H9 (cell line): ENCODE data around the gene CD9. TPM values are rescaled to one million over a fixed set of nuclear protein-coding genes. Genes with fewer than 3 reads are reported as not detected.

Experiments
- DNase-seq: peaks from one replicate; pipeline ENCODE4 v3.0.0-alpha.2; 2017
- H2AFZ ChIP-seq: one replicate; pipeline ENCODE4 v1.6.1; 2013; ENCODE audit warnings: mild to moderate bottlenecking, low read length, control low read depth, moderate library complexity
- H2AK5ac ChIP-seq: 2 replicates; pipeline ENCODE4 v1.6.1; 2013; ENCODE audit warnings: low read length, control low read depth, mixed read lengths; ENCODE audit not compliant: insufficient read length
- H2BK120ac ChIP-seq: one replicate; pipeline ENCODE4 v1.6.1; 2013; ENCODE audit warnings: low read depth, mild to moderate bottlenecking, low read length, control low read depth, inconsistent platforms; ENCODE audit not compliant: poor library complexity, severe bottlenecking
- H2BK12ac ChIP-seq: 2 replicates; pipeline ENCODE4 v1.6.1; 2013; ENCODE audit warnings: low read length, control low read depth, mixed read lengths, low read depth; ENCODE audit not compliant: insufficient read length
- H2BK15ac ChIP-seq: 2 replicates; pipeline ENCODE4 v1.6.1; 2013; ENCODE audit warnings: low read depth, low read length, control low read depth
- H2BK20ac ChIP-seq: one replicate; pipeline ENCODE4 v1.6.1; 2013; ENCODE audit warnings: low read depth, mild to moderate bottlenecking, low read length, control low read depth, inconsistent platforms; ENCODE audit not compliant: poor library complexity, severe bottlenecking
- H2BK5ac ChIP-seq: 2 replicates; pipeline ENCODE4 v1.6.1; 2013; ENCODE audit warnings: low read length, control low read depth, mixed read lengths; ENCODE audit not compliant: insufficient read length
- H3K14ac ChIP-seq: 2 replicates; pipeline ENCODE4 v1.6.1; 2013; ENCODE audit warnings: low read length, control low read depth; ENCODE audit not compliant: insufficient read depth
- H3K18ac ChIP-seq: 2 replicates; pipeline ENCODE4 v1.6.1; 2013; ENCODE audit warnings: low read depth, mild to moderate bottlenecking, mixed read lengths, low read length, control low read depth; ENCODE audit not compliant: insufficient read length
- H3K23ac ChIP-seq: 2 replicates; pipeline ENCODE4 v1.6.1; 2013; ENCODE audit warnings: low read length, control low read depth, mixed read lengths, low read depth; ENCODE audit not compliant: insufficient read length
- H3K23me2 ChIP-seq: 2 replicates; pipeline ENCODE4 v1.6.1; 2013; ENCODE audit warnings: low read depth, mild to moderate bottlenecking, mixed read lengths, low read length, control low read depth; ENCODE audit not compliant: insufficient read length, poor library complexity, severe bottlenecking
- H3K27ac ChIP-seq: 2 replicates; pipeline ENCODE4 v1.5.1; 2013; ENCODE audit warnings: low read length, control low read depth, mixed read lengths, low read depth; ENCODE audit not compliant: insufficient read length
- H3K27me3 ChIP-seq: 2 replicates; pipeline ENCODE4 v1.6.1; 2013; ENCODE audit warnings: low read length, control low read depth, inconsistent platforms; ENCODE audit not compliant: insufficient read depth
- H3K4ac ChIP-seq: 2 replicates; pipeline ENCODE4 v1.6.1; 2013; ENCODE audit warnings: low read depth, mild to moderate bottlenecking, control low read depth, inconsistent platforms, low read length, moderate library complexity
- H3K4me1 ChIP-seq: 2 replicates; pipeline ENCODE4 v1.6.1; 2013; ENCODE audit warnings: low read length, control low read depth, inconsistent platforms; ENCODE audit not compliant: insufficient read depth
- H3K4me2 ChIP-seq: 2 replicates; pipeline ENCODE4 v1.6.1; 2013; ENCODE audit warnings: low read length, control low read depth, mixed read lengths; ENCODE audit not compliant: insufficient read length, insufficient read depth
- H3K56ac ChIP-seq: 2 replicates; pipeline ENCODE4 v1.6.1; 2013; ENCODE audit warnings: low read depth, mild to moderate bottlenecking, mixed read lengths, low read length, control low read depth; ENCODE audit not compliant: insufficient read length
- H3K79me1 ChIP-seq: 2 replicates; pipeline ENCODE4 v1.6.1; 2013; ENCODE audit warnings: low read depth, mild to moderate bottlenecking, moderate library complexity, low read length, control low read depth, inconsistent platforms; ENCODE audit not compliant: insufficient read depth, poor library complexity, severe bottlenecking
- H3K79me2 ChIP-seq: 2 replicates; pipeline ENCODE4 v1.6.1; 2013; ENCODE audit warnings: low read length, control low read depth, inconsistent platforms; ENCODE audit not compliant: insufficient read depth
- H3K9ac ChIP-seq: 2 replicates; pipeline ENCODE4 v1.6.1; 2013; ENCODE audit warnings: low read length, control low read depth, mixed read lengths; ENCODE audit not compliant: insufficient read length; ENCODE audit errors: extremely low read depth
- H3K9me3 ChIP-seq: one replicate; pipeline ENCODE4 v1.6.1; 2013; ENCODE audit warnings: low read depth, low read length, inconsistent platforms; ENCODE audit not compliant: control insufficient read depth
- H3T11ph ChIP-seq: one replicate; pipeline ENCODE4 v1.6.1; 2013; ENCODE audit warnings: mild to moderate bottlenecking, low read length, control low read depth, inconsistent platforms
- H4K20me1 ChIP-seq: one replicate; pipeline ENCODE4 v1.6.1; 2013; ENCODE audit not compliant: control insufficient read depth, insufficient read length, insufficient read depth
- H4K5ac ChIP-seq: 2 replicates; pipeline ENCODE4 v1.6.1; 2013; ENCODE audit warnings: low read depth, mild to moderate bottlenecking, mixed read lengths, low read length, control low read depth; ENCODE audit not compliant: insufficient read length
- H4K8ac ChIP-seq: replicated peaks from 2 replicates; pipeline ENCODE4 v1.6.1; 2013; ENCODE audit warnings: low read length, control low read depth, mixed read lengths, low read depth; ENCODE audit not compliant: insufficient read length
- H4K91ac ChIP-seq: 2 replicates; pipeline ENCODE4 v1.6.1; 2013; ENCODE audit warnings: low read depth, mild to moderate bottlenecking, moderate library complexity, mixed read lengths, low read length, control low read depth; ENCODE audit not compliant: insufficient read length
- H3K27ac Mint-ChIP-seq, 3 experiments: 2 replicates in 2 of 3; 3 replicates in 1 of 3; pipeline ENCODE4 v1.8.0; 2020 to 2021; ENCODE audit warnings: mixed read lengths in 3 of 3, mild to moderate bottlenecking in 1 of 3, moderate library complexity in 1 of 3
- H3K27me3 Mint-ChIP-seq: 2 replicates; pipeline ENCODE4 v1.8.0; 2021; ENCODE audit warnings: low read depth, mild to moderate bottlenecking, moderate library complexity, mixed read lengths
- H3K36me3 Mint-ChIP-seq, 3 experiments: 2 replicates in 2 of 3; 3 replicates in 1 of 3; pipeline ENCODE4 v1.8.0; 2020 to 2021; ENCODE audit warnings: low read depth in 3 of 3, mixed read lengths in 3 of 3; ENCODE audit not compliant: insufficient read depth in 1 of 3
- H3K4me1 Mint-ChIP-seq, 2 experiments: 2 replicates each; pipeline ENCODE4 v1.8.0; 2020; ENCODE audit warnings: mixed read lengths in 2 of 2
- H3K4me3 Mint-ChIP-seq, 2 experiments: 2 replicates in 1 of 2; 3 replicates in 1 of 2; pipeline ENCODE4 v1.8.0; 2020 to 2021; ENCODE audit warnings: mild to moderate bottlenecking in 2 of 2, mixed read lengths in 2 of 2, moderate library complexity in 1 of 2
- H3K9me3 Mint-ChIP-seq, 2 experiments: 2 replicates in 1 of 2; 3 replicates in 1 of 2; pipeline ENCODE4 v1.8.0; 2020; ENCODE audit warnings: mild to moderate bottlenecking in 2 of 2, mixed read lengths in 2 of 2, moderate library complexity in 1 of 2
- WGBS: extraction: QIAGEN DNeasy Blood & Tissue Kit; methylation state at CpG from one replicate; pipeline ENCODE4 v1.1.7; 2013; ENCODE audit warnings: missing lambda C conversion rate, low lambda C conversion rate, mixed read lengths; ENCODE audit not compliant: insufficient read length; ENCODE audit errors: extremely low coverage; 5-methylcytosine and 5-hydroxymethylcytosine counted together
- total RNA-seq: library from RNA; stranded (reverse); gene quantifications from 2 replicates; pipeline ENCODE4 v1.2.1, GENCODE V29; 2021
- TF ChIP-seq, protein P1 (sequence below): fragments of 200-600 bp; sonication (generic); conservative IDR thresholded peaks from 3 replicates; pipeline ENCODE4 v1.8.0; 2021; ENCODE audit warnings: antibody characterized with exemption, mild to moderate bottlenecking

CD9 gene
- total RNA-seq, 1 experiment from 2014 or later = 132 TPM

DNA sequence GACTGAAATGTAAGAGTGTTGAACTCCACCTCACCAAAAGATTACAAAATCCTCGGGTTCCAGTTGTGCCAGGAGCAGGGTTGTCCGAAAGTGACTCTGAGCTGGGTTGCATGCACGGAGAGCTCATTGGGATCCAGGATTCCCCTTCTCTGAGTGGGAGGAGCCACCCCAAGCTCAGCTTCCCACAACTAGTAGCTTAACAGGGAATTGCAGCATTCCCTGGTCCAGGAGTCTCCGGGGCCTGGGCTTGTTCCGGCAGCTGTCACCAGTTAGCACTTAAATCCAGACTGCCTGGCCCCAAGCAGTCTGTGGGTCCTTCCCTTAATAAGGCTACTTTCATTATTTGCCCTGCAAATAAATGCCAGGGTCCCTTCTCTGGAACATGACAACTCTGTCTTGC is 50.1 kb downstream of the CD9 start:
- Histone ChIP-seq H2AK5ac (no peak overlapping the region), H3K18ac (no peak overlapping the region), H2AFZ (no peak overlapping the region), H3K14ac (no peak overlapping the region), H3K4me2 (no peak overlapping the region), H3K23ac (no peak overlapping the region), H3K79me2 (no peaks in the 10 kb centered on the region), H3K9me3 (no peaks in the 10 kb centered on the region), H3K56ac (no peak overlapping the region), H3K27ac (no peak overlapping the region), H3K9ac (no peak overlapping the region), H2BK20ac (no peak overlapping the region), H3K23me2 (no peaks in the 10 kb centered on the region), H3K4me1 (no peaks in the 10 kb centered on the region), H2BK12ac (no peak overlapping the region), H2BK5ac (no peak overlapping the region), H4K8ac (no peak overlapping the region), H3K27me3 (no peaks in the 10 kb centered on the region), H3K4ac (no peak overlapping the region), H4K91ac (no peak overlapping the region), H4K5ac (no peak overlapping the region), H3K79me1 (no peaks in the 10 kb centered on the region), H3T11ph (no peak overlapping the region), H4K20me1 (no peaks in the 10 kb centered on the region), H2BK120ac (no peak overlapping the region), H2BK15ac (no peak overlapping the region)
- Mint-ChIP-seq H3K4me3 (no peak overlapping the region), H3K9me3 (peaks cover 4 to 6% of the 10 kb centered on the region in 2 experiments; a peak in 4 of 5 replicates), H3K4me1 (peaks cover 2 to 4% of the 10 kb centered on the region in 2 experiments; a peak in 2 of 4 replicates), H3K27ac (no peak overlapping the region; a peak in 1 of 7 replicates), H3K27me3 (peaks cover 9% of the 10 kb centered on the region), H3K36me3 (peaks cover 2 to 4% (median 4%) of the 10 kb centered on the region in 3 experiments; a peak in 5 of 7 replicates)
- TF ChIP-seq, protein P1, sequence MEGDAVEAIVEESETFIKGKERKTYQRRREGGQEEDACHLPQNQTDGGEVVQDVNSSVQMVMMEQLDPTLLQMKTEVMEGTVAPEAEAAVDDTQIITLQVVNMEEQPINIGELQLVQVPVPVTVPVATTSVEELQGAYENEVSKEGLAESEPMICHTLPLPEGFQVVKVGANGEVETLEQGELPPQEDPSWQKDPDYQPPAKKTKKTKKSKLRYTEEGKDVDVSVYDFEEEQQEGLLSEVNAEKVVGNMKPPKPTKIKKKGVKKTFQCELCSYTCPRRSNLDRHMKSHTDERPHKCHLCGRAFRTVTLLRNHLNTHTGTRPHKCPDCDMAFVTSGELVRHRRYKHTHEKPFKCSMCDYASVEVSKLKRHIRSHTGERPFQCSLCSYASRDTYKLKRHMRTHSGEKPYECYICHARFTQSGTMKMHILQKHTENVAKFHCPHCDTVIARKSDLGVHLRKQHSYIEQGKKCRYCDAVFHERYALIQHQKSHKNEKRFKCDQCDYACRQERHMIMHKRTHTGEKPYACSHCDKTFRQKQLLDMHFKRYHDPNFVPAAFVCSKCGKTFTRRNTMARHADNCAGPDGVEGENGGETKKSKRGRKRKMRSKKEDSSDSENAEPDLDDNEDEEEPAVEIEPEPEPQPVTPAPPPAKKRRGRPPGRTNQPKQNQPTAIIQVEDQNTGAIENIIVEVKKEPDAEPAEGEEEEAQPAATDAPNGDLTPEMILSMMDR = no peak
- WGBS = no CpG with 5 or more reads among the region's 5 CpGs
- DNase-seq = no peak
